ENCODE results near the gene PADI1. TPM values are rescaled to one million over a fixed set of nuclear protein-coding genes. Genes with fewer than 3 reads are reported as not detected.

PADI1 gene, protein sequence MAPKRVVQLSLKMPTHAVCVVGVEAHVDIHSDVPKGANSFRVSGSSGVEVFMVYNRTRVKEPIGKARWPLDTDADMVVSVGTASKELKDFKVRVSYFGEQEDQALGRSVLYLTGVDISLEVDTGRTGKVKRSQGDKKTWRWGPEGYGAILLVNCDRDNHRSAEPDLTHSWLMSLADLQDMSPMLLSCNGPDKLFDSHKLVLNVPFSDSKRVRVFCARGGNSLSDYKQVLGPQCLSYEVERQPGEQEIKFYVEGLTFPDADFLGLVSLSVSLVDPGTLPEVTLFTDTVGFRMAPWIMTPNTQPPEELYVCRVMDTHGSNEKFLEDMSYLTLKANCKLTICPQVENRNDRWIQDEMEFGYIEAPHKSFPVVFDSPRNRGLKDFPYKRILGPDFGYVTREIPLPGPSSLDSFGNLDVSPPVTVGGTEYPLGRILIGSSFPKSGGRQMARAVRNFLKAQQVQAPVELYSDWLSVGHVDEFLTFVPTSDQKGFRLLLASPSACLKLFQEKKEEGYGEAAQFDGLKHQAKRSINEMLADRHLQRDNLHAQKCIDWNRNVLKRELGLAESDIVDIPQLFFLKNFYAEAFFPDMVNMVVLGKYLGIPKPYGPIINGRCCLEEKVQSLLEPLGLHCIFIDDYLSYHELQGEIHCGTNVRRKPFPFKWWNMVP
- total RNA-seq = not detected in 2 replicates

GRCh38 chr1:17204546-17205440 is at the start of gene PADI1:
TSS of gene PADI1 (plus strand) at chr1:17205128. CDS start at chr1:17205218, 90 bp downstream.

GRCh38 chr1:17248781-17249180 is 43.9 kb downstream of the PADI1 start, which contains the start of gene PADI3:
TSS of gene PADI3 (plus strand) at chr1:17249098. CDS start at chr1:17249138, 40 bp downstream.

Other genes starting within 250 kb of the PADI1 start
- 20.6 and 38.1 TPM in 2 replicates for gene MFAP2, start 224.5 kb upstream of the PADI1 start, total RNA-seq
- gene ATP13A2, start 193.2 kb upstream of the PADI1 start, total RNA-seq = 39.9 and 42.1 TPM in 2 replicates
- 81.0 and 87.0 TPM in 2 replicates for gene SDHB, start 151.1 kb upstream of the PADI1 start, total RNA-seq
- gene PADI2, start 85.7 kb upstream of the PADI1 start, total RNA-seq = not detected in 2 replicates
- gene PADI3, start 44.0 kb downstream of the PADI1 start, total RNA-seq = not detected in 2 replicates
- not detected in 2 replicates for gene PADI4, start 103.1 kb downstream of the PADI1 start, total RNA-seq
- not detected in 2 replicates for gene PADI6, start 167.1 kb downstream of the PADI1 start, total RNA-seq
- gene RCC2, start 234.5 kb downstream of the PADI1 start, total RNA-seq = 17.7 and 30.6 TPM in 2 replicates

All from cardiac atrium fibroblast (primary cell).